Head of caudate nucleus (tissue), 42 donors: Measurements from ENCODE around the gene DLL4.
A peak's percentile ranks its signal among the peaks of the same experiment; 100 is the strongest.

Source experiments
- DNase-seq, 42 donors: peaks; one replicate each; pipeline versions ENCODE4 v3.0.0 to v3.0.0-alpha.2; 2020 to 2021; ENCODE audit warnings: mixed read lengths in 7 of 42
- intact Hi-C: fragments of 100-400 bp; cut with DNase I; formaldehyde crosslinking; loops from one replicate; pipeline ENCODE4 v1.15.0; 2022

The DLL4 gene

DNA sequence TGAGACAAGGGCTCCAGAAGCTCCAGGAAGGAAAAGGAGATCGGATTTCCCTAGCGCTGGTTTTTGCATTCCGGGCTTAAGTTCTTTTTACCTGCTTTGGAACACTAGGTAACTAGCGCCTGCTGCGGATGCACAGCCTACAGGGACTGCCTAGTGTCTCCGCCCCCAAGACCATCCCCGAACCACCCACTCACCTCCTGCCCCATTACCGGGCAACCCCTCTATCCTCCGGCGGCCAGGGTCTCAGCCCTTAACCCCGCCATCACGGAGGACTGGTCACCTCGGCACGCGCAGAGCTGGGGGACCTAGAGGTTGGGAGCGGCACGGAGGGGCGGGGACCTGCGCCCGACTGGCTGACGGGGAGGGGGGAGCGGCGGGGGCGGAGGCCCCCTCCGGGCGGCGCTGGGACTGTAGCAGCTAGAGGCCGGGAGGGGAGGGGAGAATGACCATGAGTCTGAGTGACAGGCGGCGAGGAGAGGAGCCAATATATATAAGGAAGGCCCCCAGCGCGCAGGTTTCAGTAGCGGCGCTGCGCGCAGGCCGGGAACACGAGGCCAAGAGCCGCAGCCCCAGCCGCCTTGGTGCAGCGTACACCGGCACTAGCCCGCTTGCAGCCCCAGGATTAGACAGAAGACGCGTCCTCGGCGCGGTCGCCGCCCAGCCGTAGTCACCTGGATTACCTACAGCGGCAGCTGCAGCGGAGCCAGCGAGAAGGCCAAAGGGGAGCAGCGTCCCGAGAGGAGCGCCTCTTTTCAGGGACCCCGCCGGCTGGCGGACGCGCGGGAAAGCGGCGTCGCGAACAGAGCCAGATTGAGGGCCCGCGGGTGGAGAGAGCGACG, at the start of gene DLL4:
DLL4 (plus strand) TSS at position 520 of the 839 bp plus-strand sequence. CDS start 329 bp downstream, outside the sequence.
- intact Hi-C loops: no loop called here
- peak in 8 of 42 donors; percentile 20 to 41 (median 27) for DNase-seq

DNA sequence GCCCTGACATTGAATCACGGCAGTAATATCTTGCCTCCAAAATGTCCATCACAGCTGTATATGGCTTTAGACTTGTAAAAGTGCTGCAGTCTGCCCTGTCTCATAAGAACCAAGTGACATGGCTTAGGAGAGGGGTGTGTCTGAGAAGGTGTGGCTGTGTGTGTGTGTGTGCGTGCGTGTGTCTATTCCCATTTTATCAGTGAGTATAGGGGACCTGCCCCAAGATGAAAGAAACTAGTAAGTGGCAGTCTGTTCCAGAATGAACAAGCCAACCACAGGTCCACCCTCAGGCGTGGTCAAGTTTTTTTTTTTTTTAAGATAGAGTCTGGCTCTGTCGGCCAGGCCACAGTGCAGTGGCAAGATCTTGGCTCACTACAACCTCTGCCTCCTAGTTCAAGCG, 49.5 kb upstream of the DLL4 start:
- DNase-seq: no peak
- intact Hi-C loops: no loop called here

DNA sequence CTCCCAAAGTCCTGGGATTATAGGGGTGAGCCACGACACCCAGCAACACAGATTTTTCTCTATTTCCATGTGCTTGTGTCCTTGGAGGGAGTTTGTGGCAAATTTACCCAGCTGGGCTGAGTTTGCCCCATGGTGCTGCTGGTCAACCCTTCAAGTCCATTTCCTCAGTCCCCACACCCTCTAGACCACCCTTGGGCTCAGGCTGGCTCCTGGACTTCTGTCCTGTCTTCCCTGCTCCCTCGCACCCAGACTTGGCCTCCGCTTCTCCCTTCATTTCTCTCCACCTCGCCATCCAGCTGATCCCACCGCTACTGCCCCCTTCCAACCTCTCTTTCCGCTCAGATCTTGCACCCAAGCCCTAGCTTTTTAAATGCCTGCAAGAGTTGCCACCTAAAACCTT, 47.8 kb upstream of the DLL4 start:
- intact Hi-C loops: no loop called here
- DNase-seq: no peak

DNA sequence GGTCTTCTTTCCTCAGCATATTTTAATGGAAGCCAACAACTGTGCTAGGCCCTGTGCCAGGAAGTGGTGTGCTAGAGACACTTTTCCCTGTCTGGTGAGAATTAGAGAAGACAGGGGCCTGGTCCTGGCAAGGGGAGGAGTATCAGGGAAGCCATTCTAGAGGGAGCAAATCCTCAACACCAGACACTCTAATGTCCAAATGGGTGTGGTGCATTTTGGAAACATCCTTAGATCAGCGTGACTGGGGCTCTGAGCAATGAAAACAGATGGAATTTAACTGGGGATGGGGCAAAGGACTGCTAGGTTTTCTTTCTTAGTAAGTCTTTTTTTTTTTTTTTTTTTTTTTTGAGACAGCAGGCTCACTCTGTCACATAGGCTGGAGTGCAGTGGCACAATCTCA, 42.6 kb upstream of the DLL4 start:
- no peak for DNase-seq
- intact Hi-C loops: no loop called here

DNA sequence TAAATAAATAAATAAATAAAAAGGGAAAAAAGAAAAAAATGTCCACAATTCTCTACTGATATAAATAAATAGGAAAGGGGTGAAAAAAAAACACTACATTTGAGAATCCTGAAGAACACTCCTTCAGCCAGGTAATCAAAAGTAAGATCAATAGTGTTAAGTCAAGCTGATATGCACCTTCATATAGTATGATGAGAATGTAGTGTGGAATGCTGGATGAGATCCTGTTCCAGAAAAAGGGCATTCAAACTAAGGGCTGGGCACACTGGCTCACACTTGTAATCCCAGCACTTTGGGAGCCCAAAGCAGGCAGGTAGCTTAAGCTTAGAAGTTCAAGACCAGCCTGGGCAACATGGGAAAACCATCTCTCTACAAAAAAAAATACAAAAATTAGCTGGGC, 40.0 kb upstream of the DLL4 start:
- intact Hi-C loops: no loop called here
- no peak for DNase-seq

DNA sequence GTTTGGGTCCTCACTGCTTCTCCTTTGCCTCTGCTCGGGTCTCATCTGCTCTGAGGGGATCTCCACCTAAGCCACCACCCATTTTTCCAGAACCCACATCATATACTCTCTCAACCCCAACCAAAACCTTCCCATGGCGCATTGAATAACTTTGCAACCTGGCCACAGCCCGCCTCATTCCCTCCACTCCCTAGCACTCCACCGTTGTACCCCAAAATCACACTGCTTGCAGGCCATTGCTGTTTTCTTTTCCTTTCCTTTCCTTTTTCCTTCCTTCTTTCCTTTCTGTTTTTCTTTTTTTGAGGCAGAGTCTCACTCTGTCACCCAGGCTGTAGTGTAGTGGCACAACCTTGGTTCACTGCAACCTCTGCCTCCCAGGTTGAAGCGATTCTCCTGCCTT, 38.0 kb upstream of the DLL4 start:
- no peak for DNase-seq
- intact Hi-C loops: loop anchor here (5.0 to 10.0 kb wide), 3 partner anchors 86 to 226 kb away; partner anchors contain the start of genes DNAJC17, INO80, RMDN3 and ZFYVE19

DNA sequence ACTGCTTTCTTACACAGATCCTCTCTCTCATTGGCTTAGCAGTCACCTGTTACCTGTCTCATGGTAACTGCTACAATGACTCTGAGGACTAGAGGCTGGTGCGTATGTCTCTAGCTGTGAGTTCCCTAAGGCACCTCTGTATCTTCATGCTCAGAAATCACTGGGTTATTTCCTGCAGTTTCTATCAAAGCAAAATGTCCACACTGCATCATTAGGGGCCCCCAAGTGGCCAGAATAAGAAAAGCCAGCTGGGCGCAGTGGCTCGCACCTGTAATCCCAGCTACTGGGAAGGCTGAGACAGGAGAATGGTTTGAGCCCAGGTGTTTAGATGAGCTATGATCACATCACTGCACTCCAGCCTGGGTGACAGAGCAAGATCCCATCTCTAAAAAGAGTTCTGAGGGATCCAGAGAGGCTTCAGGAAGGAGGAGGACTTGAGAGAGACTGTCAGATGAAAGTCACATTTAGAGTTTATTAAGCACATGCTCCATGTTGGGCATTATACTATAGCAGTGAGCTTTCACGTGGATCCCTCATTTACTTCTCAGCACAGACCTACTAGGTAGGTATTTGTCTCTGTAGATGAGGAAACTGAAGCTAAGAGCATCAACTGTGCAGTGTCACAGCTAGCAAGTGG, 37.2 kb upstream of the DLL4 start:
- intact Hi-C loops: loop anchor here (2.0 to 10.0 kb wide), 4 partner anchors 33 to 225 kb away; partner anchors contain the start of genes DNAJC17, INO80, RMDN3 and ZFYVE19
- peak in 15 of 42 donors; percentile 15 to 67 (median 40) for DNase-seq

DNA sequence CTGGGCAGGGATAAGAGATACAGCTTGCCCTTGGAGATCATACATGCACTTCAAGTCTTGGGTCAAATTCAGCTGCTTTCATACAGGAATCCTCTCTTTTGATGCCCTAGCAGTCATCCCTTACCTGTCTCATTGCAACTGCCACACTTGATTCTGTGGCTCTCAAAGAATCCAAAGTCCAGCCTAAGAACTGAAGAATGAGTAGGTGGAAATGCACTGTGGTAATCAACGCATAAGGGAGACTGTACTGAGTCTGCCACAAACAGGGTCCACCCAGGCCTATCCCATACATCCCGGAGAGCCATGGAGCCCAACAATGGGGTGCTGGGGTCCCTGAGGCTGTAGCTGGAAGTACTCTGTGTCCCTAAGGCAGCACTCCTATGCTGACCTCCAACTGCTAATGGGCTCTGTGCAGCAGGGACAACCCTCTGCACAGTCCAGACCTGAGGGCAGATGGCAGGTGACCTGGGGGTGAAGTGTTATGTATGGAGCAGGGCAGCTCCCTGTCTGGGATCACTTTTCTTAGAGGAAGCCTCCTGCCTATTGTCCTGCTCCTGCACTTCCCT, 36.6 kb upstream of the DLL4 start:
- intact Hi-C loops: loop anchor here (2.0 to 10.0 kb wide), 4 partner anchors 34 to 225 kb away; partner anchors contain the start of genes DNAJC17, INO80, RMDN3 and ZFYVE19
- DNase-seq: no peak

DNA sequence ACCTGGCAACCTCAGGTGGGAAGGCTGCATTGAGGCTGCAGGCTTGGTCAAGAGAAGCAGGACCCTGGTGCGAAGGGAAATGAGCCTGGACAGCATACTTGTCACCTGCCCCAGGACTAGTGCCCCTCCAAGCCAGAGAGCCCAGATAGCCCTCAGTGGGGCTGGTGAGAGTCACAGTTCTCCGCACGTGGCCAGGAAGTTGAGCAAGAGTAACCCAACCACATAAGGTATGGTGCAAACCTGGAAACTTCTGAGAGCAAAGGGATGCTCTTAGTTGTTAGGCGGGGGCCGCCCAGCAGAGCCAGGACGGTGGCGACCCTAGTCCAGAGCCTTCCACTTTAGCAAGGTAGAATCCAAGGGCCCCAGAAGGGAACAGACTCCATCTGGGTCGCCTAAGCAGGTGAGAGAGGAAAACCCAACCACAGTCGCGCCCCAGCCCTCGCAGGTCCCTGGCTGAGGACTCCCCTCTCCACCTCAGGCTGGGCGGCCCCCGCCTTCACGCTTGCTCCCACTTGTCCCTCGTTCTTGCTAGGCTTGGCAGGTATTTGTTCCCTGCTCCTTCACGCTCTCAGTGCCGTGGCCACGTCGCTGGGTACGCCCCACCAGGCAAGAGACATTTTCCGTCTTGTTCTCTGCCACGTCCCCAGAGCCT, 36.0 kb upstream of the DLL4 start:
- DNase-seq: no peak
- intact Hi-C loops: loop anchor here (2.0 to 10.0 kb wide), 4 partner anchors 34 to 224 kb away; partner anchors contain the start of genes DNAJC17, INO80, RMDN3 and ZFYVE19

DNA sequence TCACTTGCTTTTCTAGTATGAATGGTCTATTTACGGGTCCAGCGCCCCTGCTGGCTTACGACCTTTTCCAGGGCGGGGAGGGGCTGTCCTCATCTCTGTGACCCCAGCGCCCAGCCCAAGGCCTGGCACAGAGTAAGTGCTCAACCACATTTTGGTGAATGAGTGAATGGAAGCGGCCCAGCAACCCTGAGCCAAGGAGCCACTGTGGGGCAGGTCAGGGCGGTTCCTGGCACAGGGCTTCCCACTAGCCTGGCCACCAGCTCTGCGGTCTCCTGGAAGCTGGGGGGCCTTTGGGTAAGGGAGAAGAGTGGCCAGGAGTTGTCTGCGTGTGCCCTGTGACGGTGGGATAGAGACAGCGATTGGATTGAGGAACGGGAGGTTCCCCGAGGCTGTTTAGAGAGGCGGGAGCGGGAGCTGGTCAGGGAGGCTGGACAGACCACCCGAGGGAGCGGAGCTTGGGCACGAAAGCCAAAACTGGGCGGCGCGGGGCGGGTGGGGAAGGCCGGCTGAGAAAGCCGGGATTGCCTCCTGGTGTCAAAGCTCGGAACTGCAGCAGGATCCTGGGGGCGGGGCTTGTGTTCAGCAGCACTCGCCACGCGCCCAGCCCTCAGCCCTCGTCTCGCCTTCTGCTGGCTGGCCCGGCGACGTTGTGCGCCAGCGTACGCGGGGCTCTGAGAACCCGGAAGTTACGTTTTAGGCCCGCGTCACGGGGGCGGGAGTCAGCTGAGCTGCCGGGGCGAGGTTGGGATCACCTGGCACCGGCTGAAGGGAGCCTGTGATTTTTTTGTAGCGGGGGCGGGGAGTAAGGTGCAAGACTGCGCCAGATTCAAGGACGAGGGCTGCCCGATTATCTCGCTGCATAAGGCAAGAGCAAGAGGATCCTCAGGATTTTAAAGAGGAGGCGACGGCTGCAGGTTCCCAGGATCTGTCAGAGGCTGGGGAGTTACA, 35.1 kb upstream of the DLL4 start, which contains the start of gene VPS18:
VPS18 (plus strand) TSS at position 718 of the 948 bp plus-strand sequence. CDS start 319 bp downstream, outside the sequence.
- intact Hi-C loops: loop anchor here (2.0 to 10.0 kb wide), 4 partner anchors 35 to 223 kb away; partner anchors contain the start of genes DNAJC17, INO80, RMDN3 and ZFYVE19
- peak; percentile 98 to 100 (median 99) for DNase-seq

DNA sequence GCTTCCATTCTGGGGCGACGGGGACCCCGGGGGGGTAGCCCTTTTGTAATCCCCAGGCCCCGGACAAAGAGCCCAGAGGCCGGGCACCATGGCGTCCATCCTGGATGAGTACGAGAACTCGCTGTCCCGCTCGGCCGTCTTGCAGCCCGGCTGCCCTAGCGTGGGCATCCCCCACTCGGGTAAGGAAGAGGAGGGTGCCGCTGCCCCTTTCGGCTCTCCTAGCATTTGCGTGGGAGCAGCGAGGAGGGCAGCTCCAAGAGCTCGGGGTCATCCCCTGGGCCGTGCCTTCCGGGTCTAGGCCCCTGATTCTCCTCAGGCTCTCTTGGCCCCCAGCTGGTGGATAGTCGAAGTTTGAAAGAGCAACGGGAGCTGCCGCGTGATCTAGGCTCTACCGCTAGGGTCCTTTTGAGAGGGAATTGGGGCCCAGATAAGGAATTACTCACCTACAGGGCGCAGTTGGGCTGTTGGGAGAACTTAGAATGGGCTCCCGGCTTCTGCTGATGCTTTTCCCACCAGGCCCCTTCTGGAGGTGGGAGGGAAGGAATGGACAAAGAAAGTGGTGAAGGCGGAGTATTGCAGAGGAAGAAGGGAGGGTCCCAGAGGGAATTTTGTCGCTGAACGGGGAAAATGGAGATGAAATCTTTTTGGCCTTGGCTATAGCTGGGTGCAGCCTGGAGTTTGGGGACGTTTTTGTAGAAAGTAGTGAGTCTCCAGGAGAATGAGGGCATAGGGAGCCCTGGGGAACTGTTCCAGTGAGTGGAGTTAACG, 34.3 kb upstream of the DLL4 start:
- intact Hi-C loops: loop anchor here (5.0 to 10.0 kb wide), 3 partner anchors 90 to 222 kb away; partner anchors contain the start of genes DNAJC17, INO80, RMDN3 and ZFYVE19
- DNase-seq: peak in 28 of 42 donors; percentile 14 to 64 (median 44)

DNA sequence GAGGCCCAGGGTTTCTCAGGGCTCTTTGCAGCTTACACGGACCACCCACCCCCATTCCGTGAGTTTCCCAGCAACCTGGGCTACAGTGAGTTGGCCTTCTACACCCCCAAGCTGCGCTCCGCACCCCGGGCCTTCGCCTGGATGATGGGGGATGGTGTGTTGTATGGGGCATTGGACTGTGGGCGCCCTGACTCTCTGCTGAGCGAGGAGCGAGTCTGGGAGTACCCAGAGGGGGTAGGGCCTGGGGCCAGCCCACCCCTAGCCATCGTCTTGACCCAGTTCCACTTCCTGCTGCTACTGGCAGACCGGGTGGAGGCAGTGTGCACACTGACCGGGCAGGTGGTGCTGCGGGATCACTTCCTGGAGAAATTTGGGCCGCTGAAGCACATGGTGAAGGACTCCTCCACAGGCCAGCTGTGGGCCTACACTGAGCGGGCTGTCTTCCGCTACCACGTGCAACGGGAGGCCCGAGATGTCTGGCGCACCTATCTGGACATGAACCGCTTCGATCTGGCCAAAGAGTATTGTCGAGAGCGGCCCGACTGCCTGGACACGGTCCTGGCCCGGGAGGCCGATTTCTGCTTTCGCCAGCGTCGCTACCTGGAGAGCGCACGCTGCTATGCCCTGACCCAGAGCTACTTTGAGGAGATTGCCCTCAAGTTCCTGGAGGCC, 29.5 kb upstream of the DLL4 start:
- DNase-seq: no peak
- intact Hi-C loops: loop anchor here (10.0 kb wide), 3 partner anchors 95 to 285 kb away; partner anchors contain the start of genes DNAJC17, RMDN3 and ZFYVE19

DNA sequence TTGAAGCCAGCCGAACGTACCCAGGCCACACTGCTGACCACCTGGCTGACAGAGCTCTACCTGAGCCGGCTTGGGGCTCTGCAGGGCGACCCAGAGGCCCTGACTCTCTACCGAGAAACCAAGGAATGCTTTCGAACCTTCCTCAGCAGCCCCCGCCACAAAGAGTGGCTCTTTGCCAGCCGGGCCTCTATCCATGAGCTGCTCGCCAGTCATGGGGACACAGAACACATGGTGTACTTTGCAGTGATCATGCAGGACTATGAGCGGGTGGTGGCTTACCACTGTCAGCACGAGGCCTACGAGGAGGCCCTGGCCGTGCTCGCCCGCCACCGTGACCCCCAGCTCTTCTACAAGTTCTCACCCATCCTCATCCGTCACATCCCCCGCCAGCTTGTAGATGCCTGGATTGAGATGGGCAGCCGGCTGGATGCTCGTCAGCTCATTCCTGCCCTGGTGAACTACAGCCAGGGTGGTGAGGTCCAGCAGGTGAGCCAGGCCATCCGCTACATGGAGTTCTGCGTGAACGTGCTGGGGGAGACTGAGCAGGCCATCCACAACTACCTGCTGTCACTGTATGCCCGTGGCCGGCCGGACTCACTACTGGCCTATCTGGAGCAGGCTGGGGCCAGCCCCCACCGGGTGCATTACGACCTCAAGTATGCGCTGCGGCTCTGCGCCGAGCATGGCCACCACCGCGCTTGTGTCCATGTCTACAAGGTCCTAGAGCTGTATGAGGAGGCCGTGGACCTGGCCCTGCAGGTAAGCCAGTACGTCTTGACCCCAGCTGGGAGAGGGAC, 28.7 kb upstream of the DLL4 start:
- intact Hi-C loops: loop anchor here (10.0 kb wide), 1 partner anchor 284 kb away; no protein-coding TSS in a partner anchor
- DNase-seq: no peak

DNA sequence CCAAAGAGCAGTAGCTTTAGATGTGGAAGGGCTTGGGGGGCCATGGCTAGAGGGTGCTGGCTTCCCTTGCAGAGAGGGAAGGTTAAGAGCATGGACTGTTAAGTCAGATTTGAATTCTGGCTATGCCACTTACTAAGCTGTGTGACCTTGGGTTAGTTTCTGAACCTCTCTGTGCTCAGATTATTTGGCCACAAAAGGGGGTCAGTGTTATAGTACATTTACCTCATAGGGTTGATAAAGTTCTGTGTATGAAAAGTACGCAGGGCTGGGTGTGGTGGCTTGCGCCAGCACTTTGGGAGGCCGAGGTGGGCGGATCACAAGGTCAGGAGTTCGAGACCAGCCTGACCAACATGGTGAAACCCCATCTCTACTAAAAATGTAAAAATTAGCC, 28.1 kb upstream of the DLL4 start:
- no peak for DNase-seq
- intact Hi-C loops: loop anchor here (10.0 kb wide), 1 partner anchor 284 kb away; no protein-coding TSS in a partner anchor
